Measurements from ENCODE around the gene WIPF3.
A peak's percentile ranks its signal among the peaks of the same experiment; 100 is the strongest.

WIPF3 gene

GRCh38 chr7:29948587-29948986, 142.3 kb downstream of the WIPF3 start:
- no peak for TF ChIP-seq SPI1 (IDR thresholded peaks at IDR 0.05; ENCODE audit: borderline replicate concordance, low read depth)
- no peak for TF ChIP-seq GABPA (IDR thresholded peaks at IDR 0.05; ENCODE audit: low read depth)
- TF ChIP-seq, protein P1, sequence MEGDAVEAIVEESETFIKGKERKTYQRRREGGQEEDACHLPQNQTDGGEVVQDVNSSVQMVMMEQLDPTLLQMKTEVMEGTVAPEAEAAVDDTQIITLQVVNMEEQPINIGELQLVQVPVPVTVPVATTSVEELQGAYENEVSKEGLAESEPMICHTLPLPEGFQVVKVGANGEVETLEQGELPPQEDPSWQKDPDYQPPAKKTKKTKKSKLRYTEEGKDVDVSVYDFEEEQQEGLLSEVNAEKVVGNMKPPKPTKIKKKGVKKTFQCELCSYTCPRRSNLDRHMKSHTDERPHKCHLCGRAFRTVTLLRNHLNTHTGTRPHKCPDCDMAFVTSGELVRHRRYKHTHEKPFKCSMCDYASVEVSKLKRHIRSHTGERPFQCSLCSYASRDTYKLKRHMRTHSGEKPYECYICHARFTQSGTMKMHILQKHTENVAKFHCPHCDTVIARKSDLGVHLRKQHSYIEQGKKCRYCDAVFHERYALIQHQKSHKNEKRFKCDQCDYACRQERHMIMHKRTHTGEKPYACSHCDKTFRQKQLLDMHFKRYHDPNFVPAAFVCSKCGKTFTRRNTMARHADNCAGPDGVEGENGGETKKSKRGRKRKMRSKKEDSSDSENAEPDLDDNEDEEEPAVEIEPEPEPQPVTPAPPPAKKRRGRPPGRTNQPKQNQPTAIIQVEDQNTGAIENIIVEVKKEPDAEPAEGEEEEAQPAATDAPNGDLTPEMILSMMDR (IDR thresholded peaks at IDR 0.05; ENCODE audit: insufficient read depth, low read length), result no peak
- TF ChIP-seq REST (IDR thresholded peaks at IDR 0.05; ENCODE audit: insufficient replicate concordance, low read depth), result no peak
- Histone ChIP-seq H3K27me3 (ENCODE audit: insufficient read depth, poor library complexity, severe bottlenecking) (no peaks in the 10 kb centered on the region), H3K27ac (replicated peaks) (no peak overlapping the region), H3K4me3 (replicated peaks; ENCODE audit: insufficient read depth, low read length) (no peak overlapping the region)
- no peak for DNase-seq (ENCODE audit: low read depth in 1 of 2, low spot score in 1 of 2)

- Histone ChIP-seq H3K27me3 (ENCODE audit: insufficient read depth, poor library complexity, severe bottlenecking) (no peaks in the 10 kb centered on the region), H3K4me3 (replicated peaks; ENCODE audit: insufficient read depth, low read length) (no peak overlapping the region), H3K27ac (replicated peaks) (no peak overlapping the region)
- no peak for TF ChIP-seq GABPA (IDR thresholded peaks at IDR 0.05; ENCODE audit: low read depth)
- no peak for DNase-seq (ENCODE audit: low read depth in 1 of 2, low spot score in 1 of 2)
Observed at GRCh38 chr7:29950480-29950879, 144.2 kb downstream of the WIPF3 start.

DNA sequence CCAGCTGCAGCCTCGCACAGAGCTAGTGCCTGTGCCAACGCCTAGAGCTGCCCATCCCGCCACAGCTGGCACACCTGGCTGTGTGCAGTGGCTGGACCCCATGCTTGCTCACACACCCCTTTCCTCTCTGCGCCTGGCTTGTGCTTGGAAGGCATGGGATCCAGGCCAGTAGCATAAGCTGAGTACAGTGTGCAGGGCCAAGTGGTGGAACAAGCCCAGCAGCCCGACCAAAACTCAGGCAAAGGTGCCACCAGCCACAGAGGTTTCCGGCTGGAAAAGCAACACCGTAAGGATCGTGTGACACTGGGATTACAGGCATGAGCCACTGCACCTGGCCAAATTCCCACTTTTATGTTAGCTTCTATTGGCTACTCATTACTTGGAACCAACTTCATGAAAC, 144.9 kb downstream of the WIPF3 start:
- H3K27me3 ChIP-seq (ENCODE audit: insufficient read depth, poor library complexity, severe bottlenecking), result no peaks in the 10 kb centered on the region
- H3K27ac ChIP-seq (replicated peaks), result no peak overlapping the region
- TF ChIP-seq SPI1 (IDR thresholded peaks at IDR 0.05; ENCODE audit: borderline replicate concordance, low read depth), result no peak
- TF ChIP-seq GABPA (IDR thresholded peaks at IDR 0.05; ENCODE audit: low read depth), result no peak
- TF ChIP-seq, protein P1 (IDR thresholded peaks at IDR 0.05; ENCODE audit: insufficient read depth, low read length), result no peak
- TF ChIP-seq POLR2AphosphoS5 (IDR thresholded peaks at IDR 0.05; ENCODE audit: low read depth), result no peak
- no peak for TF ChIP-seq REST (IDR thresholded peaks at IDR 0.05; ENCODE audit: insufficient replicate concordance, low read depth)
- H3K4me3 ChIP-seq (replicated peaks; ENCODE audit: insufficient read depth, low read length), result no peak overlapping the region
- DNase-seq (ENCODE audit: low read depth in 1 of 2, low spot score in 1 of 2), result no peak

GRCh38 chr7:29953726-29954347, 147.5 kb downstream of the WIPF3 start:
- H3K4me3 ChIP-seq (replicated peaks; ENCODE audit: insufficient read depth, low read length), result no peak overlapping the region
- peak in 1 of 2 experiments; percentile 29 for DNase-seq (ENCODE audit: low read depth in 1 of 2, low spot score in 1 of 2)
- TF ChIP-seq SPI1 (IDR thresholded peaks at IDR 0.05; ENCODE audit: borderline replicate concordance, low read depth), result no peak
- no peak for TF ChIP-seq GABPA (IDR thresholded peaks at IDR 0.05; ENCODE audit: low read depth)
- TF ChIP-seq, protein P1 (IDR thresholded peaks at IDR 0.05; ENCODE audit: insufficient read depth, low read length), result no peak
- TF ChIP-seq REST (IDR thresholded peaks at IDR 0.05; ENCODE audit: insufficient replicate concordance, low read depth), result no peak
- TF ChIP-seq POLR2AphosphoS5 (IDR thresholded peaks at IDR 0.05; ENCODE audit: low read depth), result no peak

More at GRCh38 chr7:29953726-29954347, 147.5 kb downstream of the WIPF3 start:
- no peaks in the 10 kb centered on the region for H3K27me3 ChIP-seq (ENCODE audit: insufficient read depth, poor library complexity, severe bottlenecking)
- no peak overlapping the region for H3K27ac ChIP-seq (replicated peaks)

Measured in HL-60 (cell line).